Kidney epithelial cell (primary cell): ENCODE data around the gene ZBTB44. TPM values are rescaled to one million over a fixed set of nuclear protein-coding genes. Genes with fewer than 3 reads are reported as not detected.

Experiments used
- DNase-seq: peaks from one replicate; pipeline ENCODE4 v3.0.0-alpha.2; 2010; ENCODE audit warnings: low read depth
- H3K27me3 ChIP-seq: 2 replicates; pipeline ENCODE4 v1.6.0; 2011; ENCODE audit warnings: low read length; ENCODE audit not compliant: control insufficient read depth, insufficient read depth
- H3K36me3 ChIP-seq: 2 replicates; pipeline ENCODE4 v1.5.1; 2011; ENCODE audit warnings: low read length; ENCODE audit not compliant: control insufficient read depth, insufficient read depth
- H3K4me3 ChIP-seq: 2 replicates; pipeline ENCODE4 v1.5.1; 2011; ENCODE audit warnings: low read depth, mild to moderate bottlenecking, control low read depth, low read length
- total RNA-seq: library from RNA; depleted of rRNA; stranded (reverse); fragments of >200 nt; gene quantifications from 2 replicates; pipeline ENCODE4 v1.2.3, GENCODE V29; 2015
- TF ChIP-seq, protein P1 (sequence below): IDR thresholded peaks from 2 replicates; pipeline ENCODE4 v1.5.1; 2011; ENCODE audit warnings: mild to moderate bottlenecking, moderate library complexity, low read length, control low read depth, inconsistent platforms; ENCODE audit not compliant: insufficient read depth, poor library complexity, severe bottlenecking

Gene ZBTB44
- total RNA-seq, 1 donor from 2014 or later = 18.8 TPM

DNA sequence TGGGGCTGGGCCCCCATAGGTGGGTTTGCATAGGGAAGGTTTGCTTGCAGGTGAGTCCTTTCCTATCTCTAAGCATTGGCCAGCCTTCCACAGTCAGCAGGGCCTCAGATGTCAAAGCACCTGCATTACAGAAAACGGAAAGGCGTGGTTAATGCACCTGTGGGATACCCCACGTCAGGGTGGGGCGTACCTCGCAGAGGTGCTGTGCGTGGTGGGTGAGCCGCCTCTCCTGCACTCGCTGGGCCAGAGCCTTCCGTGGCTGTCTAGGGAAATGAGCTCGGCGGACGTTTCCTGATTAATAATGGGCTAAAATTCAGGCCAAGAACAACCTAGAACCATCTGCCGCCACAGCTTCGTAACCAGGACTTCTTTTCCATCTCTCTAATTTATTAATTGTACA is 122.8 kb downstream of the ZBTB44 start:
- TF ChIP-seq, protein P1, sequence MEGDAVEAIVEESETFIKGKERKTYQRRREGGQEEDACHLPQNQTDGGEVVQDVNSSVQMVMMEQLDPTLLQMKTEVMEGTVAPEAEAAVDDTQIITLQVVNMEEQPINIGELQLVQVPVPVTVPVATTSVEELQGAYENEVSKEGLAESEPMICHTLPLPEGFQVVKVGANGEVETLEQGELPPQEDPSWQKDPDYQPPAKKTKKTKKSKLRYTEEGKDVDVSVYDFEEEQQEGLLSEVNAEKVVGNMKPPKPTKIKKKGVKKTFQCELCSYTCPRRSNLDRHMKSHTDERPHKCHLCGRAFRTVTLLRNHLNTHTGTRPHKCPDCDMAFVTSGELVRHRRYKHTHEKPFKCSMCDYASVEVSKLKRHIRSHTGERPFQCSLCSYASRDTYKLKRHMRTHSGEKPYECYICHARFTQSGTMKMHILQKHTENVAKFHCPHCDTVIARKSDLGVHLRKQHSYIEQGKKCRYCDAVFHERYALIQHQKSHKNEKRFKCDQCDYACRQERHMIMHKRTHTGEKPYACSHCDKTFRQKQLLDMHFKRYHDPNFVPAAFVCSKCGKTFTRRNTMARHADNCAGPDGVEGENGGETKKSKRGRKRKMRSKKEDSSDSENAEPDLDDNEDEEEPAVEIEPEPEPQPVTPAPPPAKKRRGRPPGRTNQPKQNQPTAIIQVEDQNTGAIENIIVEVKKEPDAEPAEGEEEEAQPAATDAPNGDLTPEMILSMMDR = no peak
- no peak for DNase-seq
- Histone ChIP-seq H3K36me3 (no peaks in the 10 kb centered on the region), H3K4me3 (no peak overlapping the region), H3K27me3 (no peaks in the 10 kb centered on the region)

DNA sequence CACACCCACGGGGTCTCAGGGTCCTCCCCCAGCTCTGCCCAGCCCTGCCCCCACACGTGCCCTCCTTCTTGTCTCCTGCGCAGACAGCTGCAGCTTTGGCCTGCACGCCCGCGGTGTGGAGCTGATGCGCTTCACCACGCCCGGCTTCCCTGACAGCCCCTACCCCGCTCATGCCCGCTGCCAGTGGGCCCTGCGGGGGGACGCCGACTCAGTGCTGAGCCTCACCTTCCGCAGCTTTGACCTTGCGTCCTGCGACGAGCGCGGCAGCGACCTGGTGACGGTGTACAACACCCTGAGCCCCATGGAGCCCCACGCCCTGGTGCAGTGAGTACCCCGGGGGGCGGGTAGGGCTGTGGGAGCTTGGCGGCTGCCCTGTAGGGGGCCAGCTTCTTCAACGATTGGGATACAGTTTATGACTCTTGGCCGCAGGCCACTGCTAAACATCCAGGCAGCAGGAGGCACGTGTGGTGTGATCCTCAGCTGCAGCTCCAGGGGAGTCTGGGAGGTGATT is 124.3 kb downstream of the ZBTB44 start:
- TF ChIP-seq, protein P1 = no peak
- H3K36me3 ChIP-seq = no peaks in the 10 kb centered on the region

DNA sequence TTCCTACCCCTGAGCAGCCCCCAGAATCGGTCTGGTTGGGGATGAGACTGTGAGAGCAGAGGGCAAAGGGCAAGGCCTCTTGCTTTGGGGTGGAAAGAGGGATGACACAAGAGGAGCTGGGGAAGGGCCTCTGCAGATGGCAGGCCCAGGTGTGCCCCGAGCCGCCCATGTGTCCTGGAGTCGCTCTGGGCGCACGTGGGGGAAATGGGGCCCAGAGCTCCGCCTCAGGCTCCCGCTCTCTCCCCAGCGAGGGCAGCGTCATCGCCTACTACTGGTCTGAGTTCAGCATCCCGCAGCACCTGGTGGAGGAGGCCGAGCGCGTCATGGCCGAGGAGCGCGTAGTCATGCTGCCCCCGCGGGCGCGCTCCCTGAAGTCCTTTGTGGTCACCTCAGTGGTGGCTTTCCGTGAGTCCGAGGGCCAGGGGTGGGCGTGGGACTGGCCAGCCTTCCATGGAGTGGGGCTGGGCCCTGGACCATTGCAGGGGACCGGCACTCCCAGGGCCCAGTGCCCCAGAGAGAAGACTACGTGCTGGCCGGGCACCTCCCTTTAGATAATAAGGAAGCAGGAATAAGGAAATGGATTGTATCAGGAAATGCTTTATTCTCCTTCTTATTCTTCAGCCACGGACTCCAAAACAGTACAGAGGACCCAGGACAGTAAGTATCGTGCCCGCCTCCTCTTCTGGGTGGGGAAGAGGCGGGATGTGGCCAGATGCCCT is 125.1 kb downstream of the ZBTB44 start:
- Histone ChIP-seq H3K4me3 (no peak overlapping the region), H3K36me3 (no peaks in the 10 kb centered on the region), H3K27me3 (no peaks in the 10 kb centered on the region)
- DNase-seq = no peak
- TF ChIP-seq, protein P1 = no peak

More for the DNA sequence above, 124.3 kb downstream of the ZBTB44 start:
- no peak for DNase-seq
- Histone ChIP-seq H3K4me3 (no peak overlapping the region), H3K27me3 (no peaks in the 10 kb centered on the region)

DNA sequence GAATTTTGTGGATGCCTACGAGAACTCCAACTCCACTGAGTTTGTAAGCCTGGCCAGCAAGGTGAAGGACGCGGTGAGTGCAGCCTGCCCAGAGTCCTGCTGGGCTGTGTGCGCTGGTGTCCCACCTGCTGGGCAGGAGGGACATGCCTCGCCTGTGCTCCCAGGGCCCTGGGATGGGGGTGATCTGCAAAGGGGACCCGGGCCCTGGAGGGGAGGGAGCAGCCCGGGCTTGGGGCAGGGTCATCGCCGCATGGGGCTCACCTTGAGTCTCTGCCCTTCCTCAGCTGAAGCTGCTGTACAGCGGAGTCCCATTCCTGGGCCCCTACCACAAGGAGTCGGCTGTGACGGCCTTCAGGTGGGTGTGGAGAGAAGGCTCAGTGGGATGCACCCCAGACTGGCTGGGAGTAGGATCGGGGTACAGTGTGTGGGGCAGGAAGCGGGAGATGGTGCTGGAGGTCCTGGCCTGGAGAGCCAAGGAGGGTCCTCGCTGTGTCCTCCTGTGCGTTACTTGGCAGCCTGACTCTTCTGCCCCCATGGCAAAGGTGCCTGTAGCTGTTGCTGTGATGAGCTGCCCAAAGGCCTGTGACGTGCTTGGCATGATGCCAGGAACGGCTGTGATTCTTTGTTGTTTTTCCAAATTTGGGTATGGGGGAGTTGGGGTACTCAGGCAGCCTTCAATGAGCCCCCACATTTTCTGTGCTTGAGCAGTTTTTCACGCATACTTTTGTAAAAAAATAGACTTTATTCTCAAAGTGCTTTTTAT is 126.0 kb downstream of the ZBTB44 start:
- Histone ChIP-seq H3K27me3 (no peaks in the 10 kb centered on the region), H3K36me3 (no peaks in the 10 kb centered on the region), H3K4me3 (no peak overlapping the region)
- TF ChIP-seq, protein P1 = no peak
- DNase-seq = no peak

DNA sequence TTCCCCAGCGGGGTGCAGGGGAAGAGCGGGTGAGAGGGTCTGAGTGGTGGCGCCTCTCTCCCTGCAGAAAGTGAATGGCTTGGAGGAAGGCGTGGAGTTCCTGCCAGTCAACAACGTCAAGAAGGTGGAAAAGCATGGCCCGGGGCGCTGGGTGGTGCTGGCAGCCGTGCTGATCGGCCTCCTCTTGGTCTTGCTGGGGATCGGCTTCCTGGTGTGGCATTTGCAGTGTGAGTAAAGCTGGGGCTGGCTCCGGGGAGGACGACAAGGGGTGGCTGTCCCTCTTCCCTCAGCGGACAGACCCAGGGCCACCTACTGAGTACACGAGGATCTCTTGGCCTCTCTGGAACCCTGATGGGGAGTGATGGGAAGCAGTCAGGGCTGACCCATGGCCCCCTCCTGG is 126.7 kb downstream of the ZBTB44 start:
- Histone ChIP-seq H3K36me3 (no peaks in the 10 kb centered on the region), H3K27me3 (no peaks in the 10 kb centered on the region), H3K4me3 (no peak overlapping the region)
- DNase-seq = no peak
- TF ChIP-seq, protein P1 = no peak

DNA sequence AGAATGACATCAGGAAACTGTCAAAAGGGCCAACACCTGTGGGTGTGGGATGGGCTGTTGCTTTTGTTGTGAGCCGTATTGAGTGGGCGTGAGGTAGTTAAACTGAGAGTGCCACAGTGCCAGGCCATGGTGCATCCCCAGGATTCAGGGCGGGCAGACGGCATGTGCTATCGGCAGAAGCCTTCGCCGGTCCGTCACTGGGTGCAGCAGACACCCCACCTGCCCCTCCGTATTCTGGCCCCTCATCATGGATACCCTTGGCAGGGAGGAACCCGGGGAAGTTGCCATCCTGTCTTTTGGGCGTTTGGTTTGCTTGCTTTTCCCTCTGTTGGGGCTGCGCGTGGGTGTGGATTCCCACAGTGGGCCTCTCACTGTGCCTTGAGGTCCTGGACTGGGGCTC is 127.6 kb downstream of the ZBTB44 start:
- no peak for DNase-seq
- no peaks in the 10 kb centered on the region for H3K27me3 ChIP-seq
- TF ChIP-seq, protein P1 = no peak
- no peak overlapping the region for H3K4me3 ChIP-seq
- H3K36me3 ChIP-seq = no peaks in the 10 kb centered on the region
